ENCODE results near the gene DGAT2. TPM values are rescaled to one million over a fixed set of nuclear protein-coding genes. Genes with fewer than 3 reads are reported as not detected.
A peak's percentile ranks its signal among the peaks of the same experiment; 100 is the strongest.

The DGAT2 gene
- total RNA-seq, 1 donor from 2014 or later: 2.7 TPM

DNA sequence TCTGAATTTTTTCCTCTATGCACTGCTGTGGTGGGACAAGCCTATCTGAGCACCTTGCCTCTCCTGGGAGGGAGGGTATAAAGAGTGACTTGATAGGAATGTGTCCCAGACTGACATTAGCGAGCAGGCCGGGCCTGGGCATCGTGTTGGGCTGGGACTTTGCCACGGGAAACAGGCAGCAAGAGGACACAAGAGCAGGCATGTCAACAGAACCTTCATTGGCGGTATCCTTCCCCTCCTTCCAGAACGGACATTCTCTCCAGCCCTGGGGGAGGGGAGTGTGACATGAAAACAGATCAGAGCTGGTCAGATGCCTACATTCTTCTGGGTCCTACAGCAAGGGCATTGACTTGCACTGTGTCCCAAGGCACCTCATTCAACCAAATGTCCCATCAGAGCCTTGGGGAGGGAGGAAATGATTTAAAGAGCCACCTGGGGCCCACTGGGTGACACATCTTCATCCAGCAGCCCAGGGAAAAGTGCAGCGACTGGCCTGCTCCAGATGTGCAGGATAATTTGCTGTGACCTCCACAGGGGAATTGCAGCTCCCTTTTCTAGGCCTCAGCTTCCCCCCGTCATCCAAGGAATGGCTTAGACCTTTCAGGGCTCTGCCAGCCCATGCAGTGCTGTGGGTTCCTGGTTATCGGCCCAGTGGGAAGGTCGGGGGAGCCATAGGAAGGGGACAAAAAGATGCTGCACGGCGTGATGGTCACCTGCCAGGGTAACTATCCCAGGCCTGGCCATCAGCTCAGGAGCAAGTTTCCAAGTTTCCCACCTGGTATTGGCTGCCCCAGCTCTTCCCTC lies 24.6 kb downstream of the DGAT2 start:
- Histone ChIP-seq H3K27me3 (ENCODE audit: control insufficient read depth, insufficient read depth, low read length) (no peaks in the 10 kb centered on the region), H3K36me3 (ENCODE audit: control insufficient read depth, insufficient read depth, low read length) (no peaks in the 10 kb centered on the region), H3K4me3 (ENCODE audit: low read depth, low read length) (no peak overlapping the region)
- TF ChIP-seq, protein P1, sequence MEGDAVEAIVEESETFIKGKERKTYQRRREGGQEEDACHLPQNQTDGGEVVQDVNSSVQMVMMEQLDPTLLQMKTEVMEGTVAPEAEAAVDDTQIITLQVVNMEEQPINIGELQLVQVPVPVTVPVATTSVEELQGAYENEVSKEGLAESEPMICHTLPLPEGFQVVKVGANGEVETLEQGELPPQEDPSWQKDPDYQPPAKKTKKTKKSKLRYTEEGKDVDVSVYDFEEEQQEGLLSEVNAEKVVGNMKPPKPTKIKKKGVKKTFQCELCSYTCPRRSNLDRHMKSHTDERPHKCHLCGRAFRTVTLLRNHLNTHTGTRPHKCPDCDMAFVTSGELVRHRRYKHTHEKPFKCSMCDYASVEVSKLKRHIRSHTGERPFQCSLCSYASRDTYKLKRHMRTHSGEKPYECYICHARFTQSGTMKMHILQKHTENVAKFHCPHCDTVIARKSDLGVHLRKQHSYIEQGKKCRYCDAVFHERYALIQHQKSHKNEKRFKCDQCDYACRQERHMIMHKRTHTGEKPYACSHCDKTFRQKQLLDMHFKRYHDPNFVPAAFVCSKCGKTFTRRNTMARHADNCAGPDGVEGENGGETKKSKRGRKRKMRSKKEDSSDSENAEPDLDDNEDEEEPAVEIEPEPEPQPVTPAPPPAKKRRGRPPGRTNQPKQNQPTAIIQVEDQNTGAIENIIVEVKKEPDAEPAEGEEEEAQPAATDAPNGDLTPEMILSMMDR (IDR thresholded peaks at IDR 0.05; ENCODE audit: insufficient read depth, low read length, poor library complexity, severe bottlenecking): no peak
- no peak for DNase-seq (ENCODE audit: low read depth)

DNA sequence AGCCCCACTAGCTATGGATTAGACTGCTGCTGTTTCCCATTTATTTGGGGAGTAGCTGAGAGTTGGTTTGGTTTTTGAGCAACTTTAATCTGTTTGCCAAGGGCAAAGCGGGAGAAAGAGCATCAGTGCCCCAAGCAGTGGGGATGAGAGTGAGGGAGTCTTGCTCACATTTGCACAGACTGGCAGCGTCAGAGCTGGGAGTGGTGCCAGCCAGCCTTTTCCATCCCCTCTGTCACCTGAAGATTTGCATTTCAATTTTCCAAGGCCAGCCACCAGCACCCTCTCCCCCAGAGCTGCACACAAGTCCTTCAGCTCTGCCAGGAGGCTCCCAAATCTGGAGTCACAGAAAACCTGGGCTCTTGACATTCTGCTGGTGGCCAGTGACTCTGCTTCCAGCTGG lies 25.4 kb downstream of the DGAT2 start:
- H3K36me3 ChIP-seq (ENCODE audit: control insufficient read depth, insufficient read depth, low read length): no peaks in the 10 kb centered on the region
- H3K27me3 ChIP-seq (ENCODE audit: control insufficient read depth, insufficient read depth, low read length): no peaks in the 10 kb centered on the region
- TF ChIP-seq, protein P1 (IDR thresholded peaks at IDR 0.05; ENCODE audit: insufficient read depth, low read length, poor library complexity, severe bottlenecking): no peak
- no peak overlapping the region for H3K4me3 ChIP-seq (ENCODE audit: low read depth, low read length)
- DNase-seq (ENCODE audit: low read depth): no peak

DNA sequence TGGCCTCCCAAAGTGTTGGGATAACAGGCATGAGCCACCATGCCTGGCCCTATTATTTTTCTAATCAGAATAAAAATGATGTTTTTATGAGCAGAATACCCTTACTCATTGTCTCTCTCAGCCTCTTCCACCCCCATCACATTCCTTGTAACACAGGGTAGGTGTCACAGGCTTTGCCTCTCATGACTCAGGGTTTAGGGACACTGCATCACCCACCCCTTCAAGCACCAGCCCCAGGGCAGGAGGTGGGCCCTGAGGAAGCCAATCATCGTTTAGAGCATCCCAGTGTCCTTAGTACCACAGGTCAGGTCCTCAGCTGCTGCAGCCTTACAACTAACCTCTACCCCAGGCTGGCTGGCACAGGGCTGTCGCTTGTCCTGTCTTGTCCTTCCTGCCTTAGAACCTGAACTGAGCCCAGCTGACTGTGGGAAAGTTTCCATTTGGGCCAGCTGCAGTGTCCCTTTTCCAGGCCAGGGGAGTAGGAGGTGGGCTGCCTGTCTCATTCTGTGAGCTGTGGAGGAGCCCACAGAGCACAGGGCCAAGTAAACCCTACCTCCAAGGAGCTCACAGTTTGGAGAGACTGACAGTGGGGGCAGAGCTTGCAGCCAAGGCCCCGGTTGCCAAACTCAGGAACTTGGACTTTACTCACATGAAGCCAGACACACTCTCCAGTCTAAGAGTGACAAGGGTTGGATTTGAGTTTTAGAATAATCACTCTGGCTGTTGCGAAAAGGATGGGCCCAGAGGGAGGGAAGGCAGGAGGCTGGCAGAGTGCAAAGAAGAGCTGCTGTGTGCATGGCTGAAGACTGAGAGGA lies 26.9 kb downstream of the DGAT2 start:
- Histone ChIP-seq H3K27me3 (ENCODE audit: control insufficient read depth, insufficient read depth, low read length) (no peaks in the 10 kb centered on the region), H3K4me3 (ENCODE audit: low read depth, low read length) (no peak overlapping the region), H3K36me3 (ENCODE audit: control insufficient read depth, insufficient read depth, low read length) (no peaks in the 10 kb centered on the region)
- TF ChIP-seq, protein P1 (IDR thresholded peaks at IDR 0.05; ENCODE audit: insufficient read depth, low read length, poor library complexity, severe bottlenecking): no peak
- DNase-seq (ENCODE audit: low read depth): no peak

DNA sequence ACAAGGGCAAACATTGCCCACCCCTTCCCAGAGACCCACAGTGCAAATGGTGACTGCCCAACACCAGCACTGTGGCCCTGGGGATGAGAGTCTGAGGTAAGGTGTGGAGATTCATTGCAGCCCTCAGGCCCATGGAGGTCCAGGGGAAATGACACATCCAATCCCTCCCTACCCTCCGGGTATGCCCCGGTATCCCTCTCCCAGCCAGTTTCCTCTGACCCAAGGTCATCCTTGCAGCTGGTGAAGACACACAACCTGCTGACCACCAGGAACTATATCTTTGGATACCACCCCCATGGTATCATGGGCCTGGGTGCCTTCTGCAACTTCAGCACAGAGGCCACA lies 27.5 kb downstream of the DGAT2 start:
- TF ChIP-seq, protein P1 (IDR thresholded peaks at IDR 0.05; ENCODE audit: insufficient read depth, low read length, poor library complexity, severe bottlenecking): no peak
- Histone ChIP-seq H3K27me3 (ENCODE audit: control insufficient read depth, insufficient read depth, low read length) (no peaks in the 10 kb centered on the region), H3K4me3 (ENCODE audit: low read depth, low read length) (no peak overlapping the region), H3K36me3 (ENCODE audit: control insufficient read depth, insufficient read depth, low read length) (no peaks in the 10 kb centered on the region)
- DNase-seq (ENCODE audit: low read depth): no peak

DNA sequence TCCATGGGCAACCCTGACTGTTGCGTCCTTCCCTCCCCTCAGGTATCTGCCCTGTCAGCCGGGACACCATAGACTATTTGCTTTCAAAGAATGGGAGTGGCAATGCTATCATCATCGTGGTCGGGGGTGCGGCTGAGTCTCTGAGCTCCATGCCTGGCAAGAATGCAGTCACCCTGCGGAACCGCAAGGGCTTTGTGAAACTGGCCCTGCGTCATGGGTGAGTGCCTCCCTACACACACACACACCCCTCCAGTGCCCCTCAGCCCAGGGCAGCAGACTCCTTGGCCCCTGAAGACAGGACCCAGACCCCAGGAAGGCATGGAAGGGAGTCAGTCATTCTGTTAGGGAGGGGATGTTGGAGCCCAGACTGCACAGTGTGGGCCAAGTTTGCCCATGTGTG lies 28.5 kb downstream of the DGAT2 start:
- Histone ChIP-seq H3K27me3 (ENCODE audit: control insufficient read depth, insufficient read depth, low read length) (no peaks in the 10 kb centered on the region), H3K4me3 (ENCODE audit: low read depth, low read length) (no peak overlapping the region), H3K36me3 (ENCODE audit: control insufficient read depth, insufficient read depth, low read length) (no peaks in the 10 kb centered on the region)
- peak; percentile 31 for DNase-seq (ENCODE audit: low read depth)
- TF ChIP-seq, protein P1 (IDR thresholded peaks at IDR 0.05; ENCODE audit: insufficient read depth, low read length, poor library complexity, severe bottlenecking): no peak
